HG03135 (cell line): Measurements from ENCODE around the gene AK8.

ENCODE experiments used
- ATAC-seq: cut with Tn5 transposase; IDR thresholded peaks from one replicate; pipeline ENCODE4 v1.9.1; 2021; ENCODE audit warnings: mild to moderate bottlenecking, moderate library complexity; ENCODE audit not compliant: unreplicated experiment

The AK8 gene

GRCh38 chr9:132826621-132827365, 51.3 kb downstream of the AK8 start:
- ATAC-seq = no peak

GRCh38 chr9:132826131-132826530, 52.0 kb downstream of the AK8 start:
- no peak for ATAC-seq

- no peak for ATAC-seq
Measured at GRCh38 chr9:132825430-132825829, 52.7 kb downstream of the AK8 start.

GRCh38 chr9:132824951-132825350, 53.1 kb downstream of the AK8 start:
- ATAC-seq = no peak

GRCh38 chr9:132824151-132824550, 53.9 kb downstream of the AK8 start:
- ATAC-seq = no peak

GRCh38 chr9:132823370-132824145, 54.5 kb downstream of the AK8 start:
- ATAC-seq = no peak

GRCh38 chr9:132820169-132820944, 57.7 kb downstream of the AK8 start:
- ATAC-seq = no peak

- ATAC-seq = no peak
Measured at GRCh38 chr9:132818588-132818987, 59.5 kb downstream of the AK8 start.

GRCh38 chr9:132814937-132815336, 63.1 kb downstream of the AK8 start:
- ATAC-seq = no peak

GRCh38 chr9:132813115-132813771, 64.8 kb downstream of the AK8 start:
- ATAC-seq = no peak

- no peak for ATAC-seq
Measured at GRCh38 chr9:132811985-132812384, 66.1 kb downstream of the AK8 start.

- no peak for ATAC-seq
Measured at GRCh38 chr9:132810314-132810713, 67.8 kb downstream of the AK8 start.

GRCh38 chr9:132809677-132810271, 68.3 kb downstream of the AK8 start:
- ATAC-seq = no peak

- no peak for ATAC-seq
Measured at GRCh38 chr9:132808645-132809044, 69.4 kb downstream of the AK8 start.

- ATAC-seq = no peak
Measured at GRCh38 chr9:132806723-132807421, 71.2 kb downstream of the AK8 start.

- no peak for ATAC-seq
Measured at GRCh38 chr9:132806306-132806705, 71.8 kb downstream of the AK8 start.

- no peak for ATAC-seq
Measured at GRCh38 chr9:132804576-132805295, 73.3 kb downstream of the AK8 start.

GRCh38 chr9:132802121-132802795, 75.8 kb downstream of the AK8 start:
- no peak for ATAC-seq

GRCh38 chr9:132801659-132802058, 76.4 kb downstream of the AK8 start:
- ATAC-seq = no peak
